Activated T-cell treated with anti-CD3 and anti-CD28 coated beads for 1 hour (primary cell): ENCODE measurements around the gene CYLD.
A peak's percentile ranks its signal among the peaks of the same experiment; 100 is the strongest.

Source experiments
- DNase-seq: peaks from one replicate; pipeline ENCODE4 v3.0.0-alpha.2; 2020; ENCODE audit warnings: low read depth

CYLD gene

GRCh38 chr16:50740736-50741135 lies 1.1 kb upstream of the CYLD start:
- no peak for DNase-seq

DNA sequence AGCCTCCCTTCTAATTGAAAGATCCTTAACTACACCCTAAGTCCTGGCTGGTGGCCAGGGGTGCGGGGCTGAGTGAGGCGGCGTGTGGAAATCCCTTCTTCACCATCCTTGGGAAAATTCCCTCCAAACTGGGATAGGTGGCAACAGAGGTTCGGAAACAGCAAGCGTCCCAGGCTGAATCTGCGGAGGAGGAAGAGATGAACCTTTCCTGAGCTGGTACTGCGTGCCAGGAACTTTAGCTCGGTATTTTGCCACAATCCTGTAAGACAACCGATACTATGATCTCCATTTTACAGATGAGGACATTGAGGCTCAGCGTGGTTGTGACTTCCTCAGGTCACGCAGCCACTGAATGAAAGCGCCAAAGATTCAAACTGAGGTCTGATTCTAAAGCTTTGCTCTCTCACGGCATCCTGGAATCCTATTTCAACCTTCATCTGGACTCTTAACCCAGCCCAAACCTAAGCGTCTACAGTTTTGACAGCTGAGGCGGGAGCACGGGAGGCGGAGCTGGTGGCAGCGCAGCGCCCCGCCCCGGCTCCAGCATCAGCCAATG lies 583 bp upstream of the CYLD start:
- DNase-seq, result no peak

DNA sequence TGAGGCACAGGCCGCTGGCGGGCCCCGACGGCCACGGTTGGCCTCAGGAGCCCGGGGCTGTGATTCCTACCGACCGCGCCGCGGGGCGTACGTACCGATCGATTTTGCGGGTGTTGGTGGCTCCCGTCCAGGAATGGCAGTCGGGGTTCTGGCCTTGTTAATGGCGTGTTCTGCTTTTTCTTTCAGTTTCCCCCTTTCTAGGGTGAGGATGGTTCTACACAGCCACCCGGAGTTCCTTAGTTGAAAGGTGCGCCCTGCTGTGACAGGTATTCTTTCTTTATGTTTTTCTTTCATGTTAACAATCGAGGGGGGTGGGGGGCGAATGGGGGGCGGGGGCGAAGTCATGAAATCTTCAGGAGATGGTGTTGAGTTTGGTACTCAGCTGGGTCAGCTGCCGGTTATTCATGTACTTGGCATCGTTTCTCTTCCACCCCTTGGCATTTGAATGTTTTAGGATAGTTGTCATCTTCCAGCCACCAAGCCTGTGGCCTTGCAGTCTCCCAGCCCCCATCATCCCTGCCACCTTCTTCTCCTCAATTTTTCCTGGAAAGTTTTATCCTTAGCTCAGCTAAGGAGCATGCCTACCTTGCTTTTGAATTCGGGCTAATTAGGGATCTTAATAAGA lies 802 bp downstream of the CYLD start:
- DNase-seq, result peak; percentile 23

GRCh38 chr16:50743581-50744225 lies 1.8 kb downstream of the CYLD start:
- DNase-seq, result no peak

DNA sequence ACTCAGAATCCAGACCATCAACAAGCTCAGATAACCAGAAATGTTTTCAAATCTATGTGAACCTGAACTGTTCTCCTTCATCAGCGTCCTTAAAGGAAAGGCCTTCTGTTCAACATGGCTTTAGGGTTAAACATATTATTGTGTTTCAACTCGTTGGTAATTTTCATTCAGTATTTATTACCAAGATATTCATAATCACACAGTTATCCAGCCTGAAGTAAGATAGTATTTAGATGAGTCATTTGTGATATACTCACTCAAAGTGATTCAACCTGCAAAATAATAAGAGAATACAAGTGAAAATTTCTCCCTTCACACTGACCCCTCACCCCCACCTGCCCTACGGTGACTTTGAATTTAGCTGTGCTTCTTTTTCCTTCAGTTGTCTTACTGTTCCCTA lies 3.0 kb downstream of the CYLD start:
- DNase-seq, result no peak

- DNase-seq, result no peak
These were observed 4.1 kb downstream of the CYLD start for GRCh38 chr16:50745940-50746339.

DNA sequence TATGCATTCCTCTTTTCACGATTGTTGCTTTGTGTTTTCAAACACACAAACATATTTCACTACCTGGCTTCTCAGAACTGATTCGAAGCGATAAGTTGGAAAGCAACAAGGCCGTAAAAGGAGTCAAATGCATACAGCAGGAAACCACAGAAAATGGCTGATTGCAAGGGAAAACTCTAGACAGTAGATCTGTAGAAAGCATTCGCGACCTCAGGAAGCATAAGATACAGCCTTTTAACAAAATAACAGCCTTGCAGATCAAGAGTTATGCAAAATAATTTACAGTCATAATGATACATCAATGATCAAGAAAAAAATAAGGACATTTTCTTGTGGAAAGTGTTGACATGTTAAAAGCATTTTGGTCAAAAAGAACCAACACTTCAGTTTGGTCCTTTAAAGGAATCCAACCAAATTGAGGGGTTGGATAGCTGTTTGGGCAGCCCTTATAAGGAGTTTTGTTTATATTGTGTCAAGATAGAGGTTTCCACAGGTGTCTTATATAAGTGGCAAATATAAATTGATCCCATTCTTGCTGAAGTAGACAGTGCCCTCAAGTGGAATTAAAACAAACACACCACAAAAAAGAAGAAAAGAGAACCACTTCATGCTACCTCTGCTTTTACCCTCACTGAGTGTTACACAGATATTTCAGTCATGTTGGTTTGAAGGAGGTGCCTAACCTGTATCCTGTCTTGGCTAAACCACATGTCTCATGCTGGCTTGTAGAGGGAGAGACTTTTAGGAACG lies 5.5 kb downstream of the CYLD start:
- DNase-seq, result no peak

DNA sequence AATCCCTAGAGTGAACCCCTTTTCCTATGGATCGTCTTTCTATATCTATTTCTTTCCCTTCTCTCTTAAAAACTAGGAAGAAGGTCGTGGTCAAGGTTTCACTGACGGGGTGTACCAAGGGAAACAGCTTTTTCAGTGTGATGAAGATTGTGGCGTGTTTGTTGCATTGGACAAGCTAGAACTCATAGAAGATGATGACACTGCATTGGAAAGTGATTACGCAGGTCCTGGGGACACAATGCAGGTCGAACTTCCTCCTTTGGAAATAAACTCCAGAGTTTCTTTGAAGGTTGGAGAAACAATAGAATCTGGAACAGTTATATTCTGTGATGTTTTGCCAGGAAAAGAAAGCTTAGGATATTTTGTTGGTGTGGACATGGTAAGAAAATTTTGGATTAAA lies 9.6 kb downstream of the CYLD start:
- no peak for DNase-seq

GRCh38 chr16:50752471-50753235 lies 10.8 kb downstream of the CYLD start:
- DNase-seq, result no peak

DNA sequence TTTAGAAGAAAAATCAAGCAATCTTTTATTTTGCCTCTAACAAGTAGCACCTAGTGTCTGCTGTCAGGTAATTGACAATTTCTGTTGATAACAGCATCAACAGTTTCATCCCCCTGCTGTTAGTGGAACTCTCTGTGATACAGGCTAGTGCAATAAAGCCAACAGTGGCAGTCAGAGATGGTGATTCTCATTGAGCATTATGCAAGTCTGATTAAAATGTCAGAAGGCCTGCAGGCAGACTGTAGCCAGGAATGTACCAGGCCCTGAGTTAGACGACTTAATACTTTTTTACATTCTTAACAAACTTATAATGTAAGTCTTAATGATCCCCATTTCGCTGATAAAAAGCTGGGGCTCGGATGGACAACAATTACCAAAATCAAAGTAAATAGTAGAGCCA lies 14.6 kb downstream of the CYLD start:
- no peak for DNase-seq

DNA sequence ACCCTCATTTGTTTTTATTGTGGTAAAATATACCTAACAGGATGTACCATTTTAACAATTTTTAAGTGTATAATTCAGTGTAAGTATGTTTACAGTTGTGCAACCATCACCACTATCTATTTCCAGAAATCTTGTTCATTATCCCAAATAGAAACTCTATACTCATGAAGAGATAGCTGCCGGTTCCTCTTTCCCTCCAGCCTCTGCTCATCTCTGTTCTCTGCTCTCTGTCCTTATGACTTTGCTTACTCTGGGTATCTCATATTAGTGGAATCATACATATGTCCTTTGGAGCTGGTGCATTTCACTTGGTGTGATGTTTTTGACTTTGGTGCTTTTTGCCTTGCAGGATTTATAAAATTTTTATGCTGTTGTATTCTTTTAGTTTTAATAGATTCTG lies 19.4 kb downstream of the CYLD start:
- no peak for DNase-seq

GRCh38 chr16:50762241-50762640 lies 20.4 kb downstream of the CYLD start:
- no peak for DNase-seq

- DNase-seq, result no peak
These were observed 21.3 kb downstream of the CYLD start for GRCh38 chr16:50763211-50763610.

DNA sequence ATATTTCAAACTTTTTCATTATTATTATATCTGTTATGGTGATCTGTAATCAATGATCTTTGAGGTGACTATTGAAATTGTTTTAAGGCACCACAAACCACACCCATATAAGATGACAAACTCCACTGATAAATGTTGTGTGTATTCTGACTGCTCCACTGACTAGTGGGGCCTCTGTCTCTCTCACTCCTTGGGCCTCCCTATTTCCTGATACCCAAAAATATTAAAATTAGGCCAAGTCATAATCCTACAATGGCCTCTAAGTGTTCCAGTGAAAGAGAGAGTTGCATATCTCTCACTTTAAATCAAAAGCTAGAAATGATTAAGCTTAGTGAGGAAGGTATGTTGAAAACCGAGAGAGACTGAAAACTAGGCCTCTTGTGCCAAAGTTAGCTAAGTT lies 23.4 kb downstream of the CYLD start:
- no peak for DNase-seq

DNA sequence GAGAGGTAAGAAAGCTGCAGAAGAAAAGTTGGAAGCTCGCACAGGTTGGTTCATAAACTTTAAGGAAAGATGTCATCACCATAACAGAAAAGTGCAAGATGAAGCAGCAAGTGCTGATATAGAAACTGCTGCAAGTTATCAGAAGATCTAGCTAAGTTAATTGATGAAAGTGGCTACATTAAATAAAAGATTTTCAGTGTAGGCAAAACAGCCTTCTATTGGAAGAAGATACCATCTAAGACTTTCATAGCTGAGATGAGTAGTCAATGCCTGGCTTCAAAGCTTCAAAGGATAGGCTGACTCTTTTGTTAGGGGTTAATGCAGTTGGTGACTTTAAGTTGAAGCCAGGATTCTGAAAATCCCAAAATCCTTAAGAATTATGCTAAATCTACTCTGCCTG lies 24.0 kb downstream of the CYLD start:
- DNase-seq, result no peak

DNA sequence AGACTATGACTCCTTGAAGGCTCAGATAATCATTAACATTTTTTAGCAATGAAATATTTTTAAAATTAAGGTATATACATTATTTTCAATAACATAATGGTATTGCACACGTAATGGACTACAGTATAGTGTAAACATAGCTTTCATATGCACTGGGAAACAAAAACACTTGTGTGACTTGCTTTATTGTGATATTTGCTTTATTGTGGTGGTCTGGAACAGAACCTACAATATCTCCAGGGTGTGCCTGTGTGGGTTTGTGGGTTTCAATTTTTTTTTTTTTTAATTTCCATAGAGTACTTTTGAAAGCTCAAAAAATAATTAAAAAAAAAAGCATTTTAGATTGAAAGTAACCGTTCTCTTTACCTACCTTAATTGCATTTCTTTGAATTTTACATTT lies 25.3 kb downstream of the CYLD start:
- DNase-seq, result no peak

DNA sequence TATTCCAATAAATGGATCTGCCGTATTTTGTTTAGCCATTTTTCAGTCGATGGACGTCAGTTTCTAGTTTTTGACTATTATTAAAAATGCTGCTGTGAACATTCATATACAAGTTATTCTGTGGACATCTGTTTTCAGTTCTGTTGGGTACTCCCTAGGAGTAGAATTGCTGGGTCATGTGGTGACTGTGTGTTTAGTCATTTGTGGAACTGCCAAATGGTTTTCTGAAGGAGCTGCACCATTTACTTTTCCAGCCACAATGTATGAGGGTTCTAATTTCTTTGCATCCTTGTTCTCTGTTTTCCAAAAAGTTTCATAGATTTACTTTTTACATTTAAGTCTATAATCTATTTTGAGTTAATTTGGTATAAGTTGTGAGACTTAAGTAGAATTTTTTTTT lies 29.5 kb downstream of the CYLD start:
- DNase-seq, result no peak

- DNase-seq, result no peak
These were observed 32.5 kb downstream of the CYLD start for GRCh38 chr16:50774405-50774804.

DNA sequence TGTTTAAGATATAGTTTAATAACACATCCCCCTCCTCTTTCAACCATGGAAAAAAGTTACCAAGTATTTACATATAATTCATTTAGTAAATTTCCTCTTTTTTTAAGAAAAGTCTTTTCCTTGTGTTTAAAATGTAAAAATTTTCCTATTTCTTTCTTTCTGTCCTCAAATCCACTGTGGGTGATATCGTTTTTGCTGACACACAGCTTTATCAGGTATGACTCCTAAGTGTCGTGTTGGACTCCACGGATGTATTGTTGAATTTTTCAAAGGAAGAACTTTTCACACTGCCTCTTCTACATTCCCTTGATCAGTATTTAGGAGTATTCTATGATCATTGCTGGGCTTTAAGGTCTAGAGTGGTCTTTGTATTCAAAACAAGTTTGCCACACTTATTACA lies 33.1 kb downstream of the CYLD start:
- no peak for DNase-seq

- DNase-seq, result no peak
These were observed 34.2 kb downstream of the CYLD start for GRCh38 chr16:50776037-50776436.

GRCh38 chr16:50778284-50779163 lies 36.6 kb downstream of the CYLD start:
- DNase-seq, result no peak
